ENCODE data around the gene ZNF827.

The ZNF827 gene

GRCh38 chr4:145799223-145799622 is 139.4 kb downstream of the ZNF827 start:
- TF ChIP-seq YY1 (IDR thresholded peaks at IDR 0.05; ENCODE audit: low read depth) (no peak), EP300 (IDR thresholded peaks at IDR 0.05; ENCODE audit: borderline replicate concordance) (no peak), TAF1 (IDR thresholded peaks at IDR 0.05; ENCODE audit: low read depth) (no peak), CREB1 (IDR thresholded peaks at IDR 0.05; ENCODE audit: low read depth) (no peak), REST (IDR thresholded peaks at IDR 0.05; ENCODE audit: low read depth) (no peak), MAX (IDR thresholded peaks at IDR 0.05) (no peak), RAD21 (IDR thresholded peaks at IDR 0.05; ENCODE audit: low read depth) (no peak), NFIC (IDR thresholded peaks at IDR 0.05) (no peak), USF1 (IDR thresholded peaks at IDR 0.05) (no peak)

- TF ChIP-seq EGR1 (IDR thresholded peaks at IDR 0.05) (no peak), REST (IDR thresholded peaks at IDR 0.05; ENCODE audit: low read depth) (no peak), YY1 (IDR thresholded peaks at IDR 0.05; ENCODE audit: low read depth) (no peak), ZBTB7A (IDR thresholded peaks at IDR 0.05; ENCODE audit: low read depth) (no peak), RAD21 (IDR thresholded peaks at IDR 0.05; ENCODE audit: low read depth) (no peak), TEAD4 (IDR thresholded peaks at IDR 0.05) (no peak), FOXM1 (IDR thresholded peaks at IDR 0.05; ENCODE audit: borderline replicate concordance, low read depth) (no peak), EP300 (IDR thresholded peaks at IDR 0.05; ENCODE audit: borderline replicate concordance) (no peak), TAF1 (IDR thresholded peaks at IDR 0.05; ENCODE audit: low read depth) (no peak), TCF12 (IDR thresholded peaks at IDR 0.05; ENCODE audit: low read depth) (no peak)
Measured at GRCh38 chr4:145797278-145797677, 141.3 kb downstream of the ZNF827 start.

GRCh38 chr4:145796346-145796745 is 142.3 kb downstream of the ZNF827 start:
- no peak for TF ChIP-seq EP300 (IDR thresholded peaks at IDR 0.05; ENCODE audit: borderline replicate concordance)
- no peak for TF ChIP-seq YY1 (IDR thresholded peaks at IDR 0.05; ENCODE audit: low read depth)

- no peak for TF ChIP-seq TAF1 (IDR thresholded peaks at IDR 0.05; ENCODE audit: low read depth)
- no peak for TF ChIP-seq REST (IDR thresholded peaks at IDR 0.05; ENCODE audit: low read depth)
- no peak for TF ChIP-seq RAD21 (IDR thresholded peaks at IDR 0.05; ENCODE audit: low read depth)
Measured at GRCh38 chr4:145795521-145795920, 143.1 kb downstream of the ZNF827 start.

GRCh38 chr4:145792429-145792828 is 146.2 kb downstream of the ZNF827 start:
- no peak for TF ChIP-seq ZBTB7A (IDR thresholded peaks at IDR 0.05; ENCODE audit: low read depth)
- no peak for TF ChIP-seq TAF1 (IDR thresholded peaks at IDR 0.05; ENCODE audit: low read depth)
- no peak for TF ChIP-seq CEBPB (IDR thresholded peaks at IDR 0.05)
- TF ChIP-seq EGR1 (IDR thresholded peaks at IDR 0.05): no peak
- TF ChIP-seq EP300 (IDR thresholded peaks at IDR 0.05; ENCODE audit: borderline replicate concordance): no peak

GRCh38 chr4:145791988-145792387 is 146.6 kb downstream of the ZNF827 start:
- TF ChIP-seq NFIC (IDR thresholded peaks at IDR 0.05) (no peak), TCF12 (IDR thresholded peaks at IDR 0.05; ENCODE audit: low read depth) (no peak), EP300 (IDR thresholded peaks at IDR 0.05; ENCODE audit: borderline replicate concordance) (no peak), TAF1 (IDR thresholded peaks at IDR 0.05; ENCODE audit: low read depth) (no peak), FOXM1 (IDR thresholded peaks at IDR 0.05; ENCODE audit: borderline replicate concordance, low read depth) (no peak), ZBTB7A (IDR thresholded peaks at IDR 0.05; ENCODE audit: low read depth) (no peak), YY1 (IDR thresholded peaks at IDR 0.05; ENCODE audit: low read depth) (no peak), RAD21 (IDR thresholded peaks at IDR 0.05; ENCODE audit: low read depth) (no peak), MAX (IDR thresholded peaks at IDR 0.05) (no peak), CREB1 (IDR thresholded peaks at IDR 0.05; ENCODE audit: low read depth) (no peak), USF1 (IDR thresholded peaks at IDR 0.05) (no peak), EGR1 (IDR thresholded peaks at IDR 0.05) (no peak), REST (IDR thresholded peaks at IDR 0.05; ENCODE audit: low read depth) (no peak), CEBPB (IDR thresholded peaks at IDR 0.05) (no peak), TEAD4 (IDR thresholded peaks at IDR 0.05) (no peak)
